HG03571 (cell line): ENCODE measurements around the gene RNF130.

Experiments
- ATAC-seq: cut with Tn5 transposase; IDR thresholded peaks from one replicate; pipeline ENCODE4 v1.9.1; 2021; ENCODE audit not compliant: unreplicated experiment

Gene RNF130

DNA sequence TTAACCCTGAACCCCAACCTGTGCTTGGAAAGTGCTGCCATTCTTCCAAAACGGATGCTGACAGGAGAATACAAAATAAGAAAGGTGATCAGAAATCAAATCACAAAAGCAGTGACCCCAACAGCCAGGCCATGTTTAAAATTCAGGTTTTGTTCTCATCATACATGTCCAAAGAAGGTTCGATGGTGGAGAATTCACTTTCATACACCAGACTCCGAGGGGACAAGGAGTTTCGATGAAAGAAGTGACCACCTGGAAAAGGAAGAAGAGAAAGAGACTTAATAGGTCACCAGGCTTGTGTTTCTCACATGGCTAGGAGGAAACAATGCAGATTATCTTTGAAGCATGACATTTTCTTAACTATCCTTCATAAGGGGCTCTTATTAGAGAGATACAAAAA, 151.4 kb downstream of the RNF130 start:
- ATAC-seq: no peak

DNA sequence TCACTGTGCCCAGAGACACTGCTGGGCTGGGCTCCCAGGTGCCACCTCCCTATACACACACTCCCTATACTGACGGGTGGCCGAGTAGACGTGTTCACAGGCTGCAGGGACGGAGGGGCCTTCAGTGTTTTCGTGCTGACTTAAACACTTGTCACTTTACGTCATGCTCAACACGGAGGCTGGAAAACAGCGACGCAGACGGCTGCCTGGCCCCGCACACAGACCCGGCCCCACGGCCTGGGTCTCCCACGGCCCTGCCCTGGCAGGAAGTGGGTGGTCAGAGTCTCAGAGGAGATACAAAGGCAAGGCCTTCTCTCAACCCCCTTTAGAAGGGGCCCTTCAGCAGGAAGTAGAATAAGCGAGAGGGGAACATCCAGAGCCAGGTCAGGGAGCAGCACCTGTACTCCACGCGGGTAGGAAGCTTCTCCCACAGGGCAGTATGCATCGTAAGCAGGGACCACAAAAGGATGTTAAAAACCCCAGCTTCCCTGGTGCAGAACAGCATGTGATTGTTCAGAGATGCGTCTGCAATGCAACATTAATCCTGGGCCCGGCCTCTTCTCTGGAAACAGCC, 152.0 kb downstream of the RNF130 start:
- ATAC-seq: no peak

- no peak for ATAC-seq
Measured at GRCh38 chr5:179918742-179919486, 152.6 kb downstream of the RNF130 start.

- ATAC-seq: no peak
Measured at GRCh38 chr5:179916523-179916922, 155.0 kb downstream of the RNF130 start.

- no peak for ATAC-seq
Measured at GRCh38 chr5:179915406-179915935, 156.1 kb downstream of the RNF130 start.

- ATAC-seq: no peak
Measured at GRCh38 chr5:179914032-179914755, 157.4 kb downstream of the RNF130 start.

DNA sequence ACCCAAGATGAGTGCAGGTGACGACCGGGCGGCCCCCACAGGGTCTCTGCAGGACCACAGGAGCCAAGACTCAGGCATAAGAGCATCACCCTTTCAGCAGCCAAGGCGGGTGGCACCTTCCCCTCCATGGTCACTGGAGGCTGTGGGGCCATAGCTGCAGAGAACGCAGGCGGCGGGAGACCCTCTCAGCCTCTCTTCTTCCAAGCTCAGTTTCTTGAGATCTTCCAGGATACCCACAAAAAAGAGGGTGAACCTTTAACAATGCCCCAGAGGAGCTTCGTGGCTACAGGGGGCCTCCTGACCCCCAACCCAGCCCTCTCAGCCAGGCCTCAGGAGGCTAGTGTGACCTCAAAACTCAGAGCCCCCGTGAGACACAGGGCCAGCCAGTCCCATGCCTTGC, 158.1 kb downstream of the RNF130 start:
- ATAC-seq: no peak

- no peak for ATAC-seq
Measured at GRCh38 chr5:179912951-179913350, 158.6 kb downstream of the RNF130 start.

DNA sequence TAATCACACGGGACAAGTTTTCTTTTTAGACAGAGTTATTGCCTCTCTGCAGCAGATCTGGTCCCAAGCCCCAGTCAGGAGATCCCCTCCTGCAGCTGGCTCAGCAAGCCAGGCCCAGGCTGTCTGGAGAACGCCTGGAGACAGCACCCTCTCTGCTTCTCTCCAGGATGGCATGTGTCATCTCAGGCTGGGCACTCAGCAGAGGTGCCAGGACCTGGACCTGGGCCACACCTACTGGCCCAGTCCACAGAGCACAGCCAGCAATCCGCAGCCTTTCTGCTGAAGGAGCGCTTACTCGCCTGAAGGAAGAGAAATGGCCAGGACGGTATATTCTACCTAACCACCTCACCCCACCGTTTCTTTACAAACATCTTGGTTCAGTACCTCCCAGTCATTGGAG, 159.2 kb downstream of the RNF130 start:
- ATAC-seq: no peak

DNA sequence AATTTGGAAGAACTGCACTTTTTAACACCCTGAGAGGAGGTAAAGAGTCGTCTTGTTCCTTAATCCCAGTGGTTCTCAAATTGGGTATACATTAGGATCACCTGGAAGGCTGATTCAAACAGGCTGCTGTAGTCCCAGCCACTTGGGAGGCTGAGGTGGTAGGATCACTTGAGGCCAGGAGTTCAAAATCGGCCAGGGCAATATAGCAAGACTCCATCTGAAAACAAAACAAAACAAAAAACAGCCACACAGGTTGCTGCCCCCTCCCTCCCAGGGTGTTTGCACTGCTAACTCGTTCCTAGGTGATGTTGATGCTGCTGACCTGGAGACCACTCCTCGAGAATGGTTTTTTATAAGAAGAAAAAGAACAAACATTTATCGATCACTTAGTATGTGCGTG, 162.3 kb downstream of the RNF130 start:
- no peak for ATAC-seq

- no peak for ATAC-seq
Measured at GRCh38 chr5:179908528-179908927, 163.0 kb downstream of the RNF130 start.

DNA sequence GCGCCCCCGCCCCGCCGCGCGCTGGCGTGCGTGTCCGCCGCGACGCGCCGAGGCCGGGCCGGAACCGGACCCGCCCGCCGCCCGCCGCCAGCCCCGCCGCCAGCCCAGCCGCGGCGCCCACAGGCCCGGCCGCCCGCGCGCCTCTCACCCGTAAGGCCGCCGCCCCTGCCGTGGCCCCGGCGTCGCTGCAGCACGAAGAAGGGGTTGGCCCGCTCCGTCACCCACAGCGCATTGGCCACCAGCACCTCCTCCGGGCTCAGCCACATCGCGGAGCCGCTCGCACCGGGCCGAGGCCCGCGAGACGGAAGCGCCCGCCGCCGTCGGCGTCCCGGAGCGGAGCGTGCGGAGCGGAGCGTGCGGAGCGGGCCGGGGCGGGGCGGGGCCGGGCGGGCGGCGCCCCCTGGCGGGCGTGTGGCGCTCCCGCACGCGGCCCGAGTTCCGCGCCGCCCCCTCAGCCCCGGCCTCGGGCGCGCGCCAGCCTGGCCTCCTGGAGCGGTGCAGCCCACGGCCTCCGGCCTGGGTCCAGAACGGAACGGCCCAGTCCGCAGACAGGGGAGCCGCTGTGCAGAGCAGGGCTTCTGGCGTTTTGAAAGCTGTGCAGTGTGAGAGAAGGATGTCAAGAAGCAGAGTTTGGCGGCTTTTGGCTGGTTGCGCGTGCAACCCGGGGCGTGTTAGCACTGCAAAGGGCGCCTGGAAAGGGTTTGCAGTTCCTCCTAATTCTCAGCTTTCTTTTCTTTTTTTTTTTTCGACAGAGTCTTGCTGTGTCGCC, 163.8 kb downstream of the RNF130 start, which contains the start of gene TBC1D9B:
Gene TBC1D9B (minus strand): TSS at position 342 of the 769 bp plus-strand sequence. CDS start 76 bp downstream, at position 266.
- peak; percentile 92 for ATAC-seq

GRCh38 chr5:179906795-179907555, 164.6 kb downstream of the RNF130 start:
- peak; percentile 30 for ATAC-seq

GRCh38 chr5:179906294-179906794, 165.2 kb downstream of the RNF130 start:
- ATAC-seq: no peak

GRCh38 chr5:179905161-179905560, 166.4 kb downstream of the RNF130 start:
- no peak for ATAC-seq
